HG03159 (cell line): Measurements from ENCODE around the gene FGFBP3.

Experiments
- ATAC-seq: cut with Tn5 transposase; IDR thresholded peaks from one replicate; pipeline ENCODE4 v1.9.1; 2021; ENCODE audit warnings: mild to moderate bottlenecking, moderate library complexity; ENCODE audit not compliant: unreplicated experiment

FGFBP3 gene

DNA sequence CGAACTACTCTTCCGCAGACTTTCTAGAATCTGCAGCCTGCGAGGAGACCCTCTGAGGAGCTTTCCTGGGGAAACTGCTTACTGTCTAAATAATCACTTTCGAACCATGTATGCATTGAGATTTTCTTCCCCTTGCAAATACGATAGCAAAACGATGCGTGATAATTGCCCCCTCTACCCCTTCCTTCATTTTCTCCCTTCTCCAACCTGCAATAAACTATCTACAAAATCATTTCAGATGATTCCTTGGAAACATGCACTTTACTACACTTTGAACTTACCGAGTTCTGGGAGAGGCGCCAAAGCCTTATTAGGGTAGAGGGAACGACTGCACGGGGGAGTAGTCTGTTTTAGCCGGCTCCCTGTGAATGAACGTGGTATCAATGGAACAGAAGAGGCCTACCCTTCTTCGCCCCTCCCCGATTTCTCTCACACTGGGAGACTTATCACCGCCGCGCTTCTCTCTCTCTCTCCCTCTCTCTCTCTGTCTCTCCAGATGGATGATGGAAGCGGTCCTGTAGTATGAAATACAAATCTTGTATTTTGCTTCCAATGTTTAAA, at the start of gene FGFBP3:
Gene FGFBP3, minus strand, starts transcription at position 370 of the 561 bp plus-strand sequence. CDS start 517 bp downstream, outside the sequence.
- ATAC-seq: no peak

GRCh38 chr10:91957091-91957490, 47.8 kb upstream of the FGFBP3 start:
- ATAC-seq: no peak

- no peak for ATAC-seq
These were observed 45.8 kb upstream of the FGFBP3 start for GRCh38 chr10:91955114-91955513.

DNA sequence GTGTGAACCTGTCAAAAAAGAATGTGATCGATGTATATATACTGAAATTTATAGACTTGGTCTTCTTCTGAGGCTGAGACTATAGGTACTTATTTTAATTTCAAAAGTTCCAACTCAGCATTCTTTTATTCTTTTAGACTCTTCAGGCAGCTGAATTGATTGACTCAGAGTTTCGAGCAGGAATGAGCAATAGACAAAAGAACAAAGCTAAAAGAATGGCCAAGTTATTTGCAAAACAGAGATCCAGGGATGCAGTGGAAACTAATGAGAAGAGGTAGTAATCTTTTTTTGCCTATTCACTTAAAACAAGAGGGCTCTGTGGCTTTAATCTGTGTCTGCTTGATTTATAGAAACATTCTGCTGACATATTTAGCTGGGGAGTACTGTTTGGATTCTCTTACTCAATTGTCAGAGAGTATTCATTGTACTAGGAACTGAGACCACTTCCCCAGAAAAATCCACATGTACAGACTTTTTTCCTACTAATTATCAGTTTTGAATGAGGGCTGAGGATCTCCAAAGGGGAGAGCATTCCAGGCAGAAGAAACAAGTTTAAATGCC, 44.4 kb upstream of the FGFBP3 start:
- ATAC-seq: no peak

DNA sequence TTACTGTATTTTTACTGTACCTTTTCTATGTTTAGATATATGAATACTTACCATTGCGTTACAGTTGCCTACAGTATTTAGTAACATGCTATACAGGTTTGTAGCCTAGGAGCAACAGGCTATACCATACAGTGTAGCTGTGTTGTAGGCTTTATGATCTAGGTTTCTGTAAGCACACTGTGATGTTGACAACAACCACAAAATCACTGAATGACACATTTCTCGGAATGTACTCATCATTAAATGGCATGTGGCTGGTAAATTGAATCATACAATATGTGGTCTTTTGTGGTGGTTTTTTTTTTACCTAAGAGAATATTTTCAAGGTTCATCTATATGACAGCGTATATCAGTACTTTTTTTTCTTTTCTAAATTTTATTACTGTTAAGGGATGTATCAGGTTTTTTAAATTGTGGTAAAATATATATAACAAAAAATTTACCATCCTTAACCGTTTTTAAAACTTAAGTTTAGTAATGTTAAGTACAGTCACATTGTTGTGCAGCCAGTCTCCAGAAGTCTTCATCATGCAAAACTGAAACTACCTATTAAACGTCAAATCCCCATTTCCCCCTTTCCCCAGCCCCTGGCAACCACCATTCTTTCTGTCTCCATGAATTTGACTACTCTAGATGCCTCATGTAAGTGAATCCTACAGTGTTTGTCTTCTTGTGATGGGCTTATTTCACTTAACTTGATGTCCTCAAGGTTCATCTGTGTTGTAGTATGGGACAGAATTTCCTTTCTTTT, 35.8 kb upstream of the FGFBP3 start:
- peak; percentile 48 for ATAC-seq

DNA sequence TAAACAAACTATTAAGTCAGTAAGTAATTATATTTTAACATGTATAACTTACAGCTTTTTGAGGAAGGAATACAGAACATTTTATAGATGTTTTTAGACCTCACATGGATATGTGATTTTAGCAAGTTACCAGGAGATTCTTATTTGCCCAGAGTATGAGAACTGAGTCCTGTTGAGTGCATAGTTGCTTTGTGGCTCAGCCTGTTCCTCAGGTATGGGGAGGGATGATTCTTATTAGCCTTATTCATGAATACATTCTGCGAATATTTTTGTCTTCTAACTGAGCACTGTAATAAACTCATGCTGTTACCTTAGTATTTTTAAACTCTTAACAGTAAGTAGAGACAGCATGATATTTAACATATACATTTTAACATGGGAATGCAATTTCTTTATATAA, 32.1 kb upstream of the FGFBP3 start:
- no peak for ATAC-seq

DNA sequence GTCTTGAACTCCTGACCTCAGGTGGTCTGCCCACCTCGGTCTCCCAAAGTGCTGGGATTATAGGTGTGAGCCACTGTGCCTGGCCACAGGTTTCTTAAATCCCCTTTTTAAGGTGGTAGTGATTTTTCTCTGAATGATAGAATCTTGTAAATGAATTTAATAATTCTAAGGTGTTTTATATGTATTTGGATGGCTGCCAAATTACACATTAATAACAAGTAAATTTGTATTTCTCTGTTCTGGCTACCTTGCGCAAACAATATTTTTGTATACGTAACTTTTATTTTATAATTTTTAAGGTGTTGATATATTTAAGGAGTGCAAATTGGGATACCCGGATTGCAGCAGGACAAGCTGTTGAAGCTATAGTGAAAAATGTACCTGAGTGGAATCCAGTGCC, 30.4 kb upstream of the FGFBP3 start:
- no peak for ATAC-seq

GRCh38 chr10:91935886-91936285, 26.6 kb upstream of the FGFBP3 start:
- ATAC-seq: no peak

DNA sequence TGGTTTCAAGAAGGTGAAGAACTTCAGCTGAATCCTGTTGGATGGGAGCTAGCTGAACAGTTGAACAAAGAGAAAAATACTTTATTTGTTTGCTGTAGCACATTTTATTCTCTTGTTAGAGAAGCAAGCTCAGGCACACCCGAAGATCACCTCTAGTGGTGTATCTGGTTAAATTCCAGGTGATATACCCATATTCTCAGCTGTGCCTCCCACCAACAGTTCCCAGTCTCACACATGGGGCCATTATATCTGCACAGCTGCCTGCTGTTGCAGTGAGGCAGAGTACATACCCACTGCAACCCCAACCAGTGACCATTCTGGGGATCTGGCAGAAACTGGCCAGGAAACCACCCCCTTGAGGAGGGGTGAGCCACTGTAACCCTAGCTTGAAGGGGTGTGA, 23.5 kb upstream of the FGFBP3 start:
- ATAC-seq: no peak

DNA sequence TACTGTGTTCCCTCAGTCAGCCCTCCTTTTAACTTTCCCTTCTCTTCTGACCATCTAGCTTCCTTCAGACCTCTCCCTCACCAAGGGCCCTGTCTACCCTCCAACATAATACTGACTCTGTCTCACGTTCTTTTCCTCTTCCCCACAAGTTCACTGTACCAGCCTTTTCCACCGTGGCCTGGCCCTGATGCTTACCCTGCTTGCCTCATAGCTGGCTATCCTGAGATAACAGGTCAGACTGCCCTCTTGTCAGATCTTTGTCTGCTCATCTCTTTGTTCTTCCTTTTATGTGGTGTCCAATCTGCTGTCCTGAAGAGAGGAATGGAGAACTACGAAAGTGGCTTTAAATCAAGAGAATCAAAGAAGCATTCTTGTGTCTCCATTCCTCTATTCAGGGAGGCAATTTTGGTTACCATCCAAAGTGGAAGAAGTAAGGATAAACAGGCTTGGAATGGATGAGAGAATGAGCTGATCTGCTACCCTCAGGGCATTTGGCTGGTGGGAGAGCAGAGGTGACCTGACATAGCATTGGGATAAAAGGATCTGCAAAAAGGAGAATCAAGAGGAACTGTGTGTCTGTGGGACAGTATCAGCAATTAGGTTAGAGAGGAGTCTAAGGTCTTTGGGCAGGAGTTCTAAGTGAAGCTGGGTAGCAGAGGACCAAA, 22.4 kb upstream of the FGFBP3 start:
- no peak for ATAC-seq

- no peak for ATAC-seq
These were observed 21.7 kb upstream of the FGFBP3 start for GRCh38 chr10:91930939-91931338.

GRCh38 chr10:91925022-91925320, 15.7 kb upstream of the FGFBP3 start:
- ATAC-seq: no peak

GRCh38 chr10:91924212-91925021, 15.1 kb upstream of the FGFBP3 start:
- peak; percentile 26 for ATAC-seq

GRCh38 chr10:91923371-91924211, 14.3 kb upstream of the FGFBP3 start, which contains the start of gene BTAF1:
Gene BTAF1, plus strand, starts transcription at chr10:91923770. Its CDS starts 307 bp downstream, at chr10:91924077.
- ATAC-seq: peak; percentile 97

GRCh38 chr10:91919651-91920050, 10.4 kb upstream of the FGFBP3 start:
- no peak for ATAC-seq

GRCh38 chr10:91910467-91910866, 1.2 kb upstream of the FGFBP3 start:
- ATAC-seq: no peak

DNA sequence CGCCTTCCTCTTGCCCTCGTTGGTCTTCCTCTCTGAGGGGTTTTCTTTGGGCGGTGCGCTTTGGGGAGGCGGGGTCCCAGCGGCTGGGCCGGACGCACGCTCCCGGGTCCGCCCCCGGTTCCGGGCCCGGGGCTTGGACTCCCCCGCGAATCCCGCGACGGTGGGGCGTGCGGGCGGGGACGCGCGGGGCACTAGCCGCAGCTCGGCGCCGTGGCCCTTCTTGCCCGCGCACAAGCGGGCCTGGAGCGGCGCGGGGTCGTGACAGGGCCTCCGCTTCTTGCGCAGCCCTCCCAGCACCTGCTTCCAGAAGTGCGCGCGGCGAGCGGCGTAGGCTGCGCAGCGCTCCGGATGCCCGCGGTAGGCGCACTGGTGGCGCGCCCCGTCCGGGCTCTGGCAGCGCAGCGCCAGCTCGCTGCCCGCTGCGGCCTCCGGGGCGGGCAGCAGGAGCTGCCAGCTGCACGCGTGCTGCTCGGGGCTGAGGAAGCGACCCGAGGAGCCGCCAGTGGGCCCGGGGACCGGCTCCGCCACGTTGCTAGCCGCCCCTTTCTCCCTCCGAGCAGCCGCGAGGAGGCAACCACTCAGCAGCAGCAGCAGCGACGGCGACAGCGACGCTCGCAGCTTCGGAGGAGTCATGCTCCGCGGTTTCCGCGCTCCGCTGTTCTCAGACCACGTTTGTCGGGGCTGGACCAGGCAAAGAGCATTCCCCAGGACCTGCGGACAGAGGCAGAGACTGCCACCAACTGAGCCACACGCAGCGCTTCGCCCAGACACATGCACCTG, 759 bp downstream of the FGFBP3 start:
- ATAC-seq: peak; percentile 90

- ATAC-seq: no peak
These were observed 1.4 kb downstream of the FGFBP3 start for GRCh38 chr10:91907914-91908336.

DNA sequence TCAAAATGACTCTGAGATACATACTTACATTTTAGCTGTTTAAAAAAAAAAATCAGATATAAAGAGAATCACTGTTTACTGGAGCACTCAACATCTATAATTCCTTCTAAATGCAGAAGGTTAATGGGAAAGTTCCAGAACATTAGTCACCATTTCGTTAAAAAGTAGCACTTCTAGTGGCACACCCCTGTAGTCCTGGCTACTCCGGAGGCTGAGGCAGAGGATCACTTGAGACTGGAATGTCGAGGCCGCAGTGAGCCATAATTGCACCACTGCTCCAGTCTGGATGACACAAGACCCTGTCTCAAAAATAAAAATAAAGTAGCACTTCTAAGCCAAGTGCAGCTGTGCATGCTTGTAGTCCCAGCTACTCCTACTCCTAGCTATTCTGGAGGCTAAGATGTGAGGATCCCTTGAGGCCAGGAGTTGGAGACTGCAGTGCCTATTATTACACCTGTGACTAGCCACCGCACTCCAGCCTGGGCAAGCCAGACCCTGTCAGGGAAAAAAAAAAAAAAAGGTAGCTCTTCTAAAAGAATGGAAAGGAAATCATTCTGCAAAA, 2.2 kb downstream of the FGFBP3 start:
- ATAC-seq: no peak
